DND-41 (cell line): ENCODE measurements around the gene TBC1D5.

Source experiments
- ATAC-seq: fragments of 200-7000 bp; cut with Tn5 transposase; 3 replicates; pipeline ENCODE4 v1.9.1; 2021; ENCODE audit warnings: low read depth; ENCODE audit not compliant: insufficient read depth
- DNase-seq: peaks from one replicate; pipeline ENCODE4 v3.0.0-alpha.2; 2020
- H2AFZ ChIP-seq: 2 replicates; pipeline ENCODE4 v1.6.0; 2012; ENCODE audit warnings: low read depth, low read length
- H3K27ac ChIP-seq: 2 replicates; pipeline ENCODE4 v1.5.1; 2012; ENCODE audit warnings: low read length, inconsistent platforms
- H3K27me3 ChIP-seq: fragments of 200-600 bp; sonication (generic); 2 replicates; pipeline ENCODE4 v1.6.0; 2012; ENCODE audit warnings: low read length, mild to moderate bottlenecking, inconsistent platforms; ENCODE audit not compliant: insufficient read depth, poor library complexity
- H3K36me3 ChIP-seq: 2 replicates; pipeline ENCODE4 v1.5.1; 2012; ENCODE audit warnings: low read length, inconsistent platforms; ENCODE audit not compliant: insufficient read depth
- H3K4me1 ChIP-seq: 2 replicates; pipeline ENCODE4 v1.5.1; 2012; ENCODE audit warnings: mild to moderate bottlenecking, low read length; ENCODE audit not compliant: insufficient read depth
- H3K4me2 ChIP-seq: 2 replicates; pipeline ENCODE4 v1.6.0; 2012; ENCODE audit warnings: mild to moderate bottlenecking, moderate library complexity, low read length, inconsistent platforms; ENCODE audit not compliant: insufficient read depth
- H3K4me3 ChIP-seq, 2 experiments: fragments of 200-600 bp in 1 of 2; shearing (Covaris generic) in 1 of 2; 2 replicates each; pipeline ENCODE4 v1.5.1; 2012 to 2016; ENCODE audit warnings: inconsistent platforms in 2 of 2, low read length in 2 of 2, mild to moderate bottlenecking in 2 of 2, low read depth in 1 of 2, moderate library complexity in 1 of 2
- H3K79me2 ChIP-seq: 2 replicates; pipeline ENCODE4 v1.6.0; 2012; ENCODE audit warnings: low read length, inconsistent platforms; ENCODE audit not compliant: insufficient read depth
- H3K9ac ChIP-seq: 2 replicates; pipeline ENCODE4 v1.6.0; 2012; ENCODE audit warnings: low read depth, mild to moderate bottlenecking, inconsistent platforms, low read length, moderate library complexity
- H3K9me3 ChIP-seq: 2 replicates; pipeline ENCODE4 v1.5.1; 2012; ENCODE audit warnings: low read length, moderate library complexity, mild to moderate bottlenecking, inconsistent platforms; ENCODE audit not compliant: insufficient read depth, severe bottlenecking
- H4K20me1 ChIP-seq: 2 replicates; pipeline ENCODE4 v1.6.0; 2012; ENCODE audit warnings: low read length; ENCODE audit not compliant: insufficient read depth
- EZH2 ChIP-seq: IDR thresholded peaks from 3 replicates; pipeline ENCODE4 v1.6.1; 2012; ENCODE audit warnings: borderline replicate concordance, low read depth, mild to moderate bottlenecking, moderate library complexity, low read length, inconsistent platforms; ENCODE audit not compliant: severe bottlenecking
- TF ChIP-seq, protein P1 (sequence below): IDR thresholded peaks from 2 replicates; pipeline ENCODE4 v1.5.1; 2012; ENCODE audit warnings: borderline replicate concordance, low read length, moderate library complexity, mild to moderate bottlenecking; ENCODE audit not compliant: poor library complexity, severe bottlenecking; ENCODE audit errors: extremely low read depth

TBC1D5 gene

DNA sequence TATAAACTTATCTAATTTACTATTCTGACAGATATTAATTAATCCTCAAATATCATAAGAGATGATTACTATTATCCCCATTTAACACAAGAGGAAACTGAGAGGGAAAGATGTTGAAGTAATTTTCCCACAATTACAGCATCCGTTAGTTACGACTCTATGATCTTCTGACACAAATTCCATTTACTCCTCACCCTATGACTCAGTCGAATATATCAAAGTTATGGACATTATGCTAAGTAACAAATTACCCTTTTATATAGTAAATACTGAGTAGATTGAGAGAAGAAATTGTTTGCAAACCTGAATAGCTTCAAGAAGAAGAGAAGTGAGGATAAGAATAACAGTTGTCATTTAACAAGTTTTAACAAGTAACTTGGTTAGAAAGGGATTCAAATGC lies 340.0 kb downstream of the TBC1D5 start:
- Histone ChIP-seq H3K27me3 (no peaks in the 10 kb centered on the region), H3K9me3 (no peaks in the 10 kb centered on the region), H3K9ac (no peak overlapping the region), H3K36me3 (peaks cover 26% of the 10 kb centered on the region; the same call in 1 of the 2 replicates), H3K4me3 (no peak overlapping the region), H2AFZ (no peak overlapping the region), H3K27ac (no peak overlapping the region), H3K79me2 (no peaks in the 10 kb centered on the region), H3K4me2 (no peak overlapping the region), H4K20me1 (no peaks in the 10 kb centered on the region), H3K4me1 (no peaks in the 10 kb centered on the region)
- TF ChIP-seq, protein P1, sequence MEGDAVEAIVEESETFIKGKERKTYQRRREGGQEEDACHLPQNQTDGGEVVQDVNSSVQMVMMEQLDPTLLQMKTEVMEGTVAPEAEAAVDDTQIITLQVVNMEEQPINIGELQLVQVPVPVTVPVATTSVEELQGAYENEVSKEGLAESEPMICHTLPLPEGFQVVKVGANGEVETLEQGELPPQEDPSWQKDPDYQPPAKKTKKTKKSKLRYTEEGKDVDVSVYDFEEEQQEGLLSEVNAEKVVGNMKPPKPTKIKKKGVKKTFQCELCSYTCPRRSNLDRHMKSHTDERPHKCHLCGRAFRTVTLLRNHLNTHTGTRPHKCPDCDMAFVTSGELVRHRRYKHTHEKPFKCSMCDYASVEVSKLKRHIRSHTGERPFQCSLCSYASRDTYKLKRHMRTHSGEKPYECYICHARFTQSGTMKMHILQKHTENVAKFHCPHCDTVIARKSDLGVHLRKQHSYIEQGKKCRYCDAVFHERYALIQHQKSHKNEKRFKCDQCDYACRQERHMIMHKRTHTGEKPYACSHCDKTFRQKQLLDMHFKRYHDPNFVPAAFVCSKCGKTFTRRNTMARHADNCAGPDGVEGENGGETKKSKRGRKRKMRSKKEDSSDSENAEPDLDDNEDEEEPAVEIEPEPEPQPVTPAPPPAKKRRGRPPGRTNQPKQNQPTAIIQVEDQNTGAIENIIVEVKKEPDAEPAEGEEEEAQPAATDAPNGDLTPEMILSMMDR: no peak
- no peak for TF ChIP-seq EZH2
- DNase-seq (no peak), ATAC-seq (no peak)

DNA sequence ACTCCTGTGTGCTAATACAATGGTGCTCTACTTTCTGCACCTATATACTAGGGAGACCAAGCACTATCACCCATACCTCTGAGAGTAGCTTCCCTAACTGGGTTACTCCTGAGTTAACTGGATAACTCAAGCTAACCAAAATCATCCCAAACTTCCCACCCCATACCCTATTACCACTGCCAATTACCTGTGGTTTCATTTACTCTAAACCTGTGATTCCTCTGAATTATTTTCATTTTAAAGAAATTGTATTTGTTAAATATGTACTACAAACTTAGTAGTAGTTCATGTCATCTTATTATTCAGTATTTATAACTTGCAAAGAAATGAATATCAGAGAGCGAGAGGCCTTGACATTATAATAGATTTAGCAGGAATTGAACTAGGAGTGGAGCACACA lies 340.5 kb downstream of the TBC1D5 start:
- no peak overlapping the region for H2AFZ ChIP-seq
- no peaks in the 10 kb centered on the region for H3K27me3 ChIP-seq
- no peaks in the 10 kb centered on the region for H3K9me3 ChIP-seq
- no peaks in the 10 kb centered on the region for H3K4me1 ChIP-seq
- no peaks in the 10 kb centered on the region for H3K79me2 ChIP-seq
- no peak overlapping the region for H3K27ac ChIP-seq
- H3K4me2 ChIP-seq: no peak overlapping the region
- peaks cover 29% of the 10 kb centered on the region; the same call in 1 of the 2 replicates for H3K36me3 ChIP-seq
- ATAC-seq (no peak), DNase-seq (no peak)
- H3K4me3 ChIP-seq: no peak overlapping the region
- no peak overlapping the region for H3K9ac ChIP-seq
- no peaks in the 10 kb centered on the region for H4K20me1 ChIP-seq
- TF ChIP-seq, protein P1: no peak
- no peak for TF ChIP-seq EZH2

DNA sequence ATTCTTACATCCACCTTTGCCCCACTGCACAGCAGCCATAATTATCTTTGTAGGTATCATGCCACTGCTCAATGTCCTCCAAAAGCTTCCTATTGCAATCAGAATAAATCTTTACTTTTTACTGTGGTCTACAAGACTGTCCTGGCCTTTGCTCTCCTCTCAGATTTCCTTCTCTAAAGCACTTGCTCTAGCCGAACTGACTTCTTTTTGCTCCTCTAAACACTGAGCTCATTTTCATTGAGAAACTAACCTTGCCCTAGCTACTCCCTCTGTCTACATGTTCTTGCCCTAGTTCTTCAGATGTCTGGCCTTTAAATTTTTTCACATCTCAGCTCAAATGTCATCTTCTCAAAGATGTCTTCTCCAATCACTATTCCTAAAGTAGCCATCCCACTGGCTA lies 342.8 kb downstream of the TBC1D5 start:
- Histone ChIP-seq H2AFZ (no peak overlapping the region), H3K27me3 (no peaks in the 10 kb centered on the region), H3K9me3 (no peaks in the 10 kb centered on the region), H3K27ac (no peak overlapping the region), H3K36me3 (peaks cover 30% of the 10 kb centered on the region; the same call in 1 of the 2 replicates), H3K4me2 (no peak overlapping the region), H3K79me2 (no peaks in the 10 kb centered on the region), H4K20me1 (no peaks in the 10 kb centered on the region), H3K9ac (no peak overlapping the region), H3K4me1 (no peaks in the 10 kb centered on the region), H3K4me3 (no peak overlapping the region)
- DNase-seq (no peak), ATAC-seq (no peak)
- TF ChIP-seq EZH2: no peak
- TF ChIP-seq, protein P1: no peak

DNA sequence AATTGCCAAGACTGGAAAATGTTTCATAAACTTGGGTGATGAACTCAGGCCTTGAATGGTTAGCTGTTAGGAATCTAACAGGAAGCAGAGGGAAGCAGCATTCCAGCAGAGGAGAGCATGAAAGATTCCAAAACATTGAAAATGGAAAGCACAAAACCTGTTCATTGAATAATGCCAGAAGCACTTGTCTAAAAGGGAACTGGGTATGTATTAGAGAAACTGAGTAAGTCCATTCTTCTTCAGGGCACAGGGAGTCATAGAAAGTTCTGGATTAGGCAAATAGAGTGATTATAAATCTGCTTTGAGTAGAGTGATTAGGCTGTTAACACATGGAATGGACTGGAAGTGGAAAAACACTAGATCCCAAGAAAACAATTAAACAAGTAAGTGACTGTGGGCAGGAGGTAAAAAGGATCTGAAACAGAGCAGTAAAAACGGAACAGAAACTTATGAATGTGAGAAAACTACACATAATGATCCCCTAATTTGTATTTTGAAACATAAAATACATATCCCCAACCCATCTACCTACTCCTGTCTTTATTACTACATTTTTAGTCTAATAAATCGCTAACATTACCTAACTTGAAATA lies 343.4 kb downstream of the TBC1D5 start:
- Histone ChIP-seq H3K4me2 (no peak overlapping the region), H3K27me3 (no peaks in the 10 kb centered on the region), H3K36me3 (peaks cover 29% of the 10 kb centered on the region; the same call in 1 of the 2 replicates), H3K27ac (no peak overlapping the region), H2AFZ (no peak overlapping the region), H3K79me2 (no peaks in the 10 kb centered on the region), H3K9ac (no peak overlapping the region), H3K9me3 (no peaks in the 10 kb centered on the region), H4K20me1 (no peaks in the 10 kb centered on the region), H3K4me3 (no peak overlapping the region), H3K4me1 (no peaks in the 10 kb centered on the region)
- ATAC-seq: no peak
- DNase-seq: no peak
- TF ChIP-seq EZH2: no peak
- TF ChIP-seq, protein P1: no peak
